ENCODE results near the gene POLH.
"Not testable (repeated sequence)": the region's sequence is repeated elsewhere in the genome, so short reads cannot be mapped to it uniquely, and the experiment has no call there.

POLH gene

GRCh38 chr6:43628393-43629103 lies 52.6 kb downstream of the POLH start:
- peak overlapping the region; percentile 83 for H3K27ac ChIP-seq
- TF ChIP-seq CTCF (conservative IDR thresholded peaks at IDR 0.05): no peak
- no peak for TF ChIP-seq ZFX (IDR thresholded peaks at IDR 0.05)

- H3K27ac ChIP-seq: peak within 1 kb of the TSS; percentile 83
- no peak for TF ChIP-seq ZFX (IDR thresholded peaks at IDR 0.05)
- no peak for TF ChIP-seq CTCF (conservative IDR thresholded peaks at IDR 0.05)
These were observed 53.1 kb downstream of the POLH start, which contains the start of gene GTPBP2 for GRCh38 chr6:43629104-43629504. TSS of gene GTPBP2 (minus strand) at chr6:43629264. CDS start at chr6:43629162, 102 bp downstream.

GRCh38 chr6:43629505-43630300 lies 53.7 kb downstream of the POLH start:
- TF ChIP-seq CTCF (conservative IDR thresholded peaks at IDR 0.05) (no peak), ZFX (IDR thresholded peaks at IDR 0.05) (no peak)
- H3K27ac ChIP-seq: peak overlapping the region; percentile 83

GRCh38 chr6:43630980-43631619 lies 55.1 kb downstream of the POLH start:
- H3K27ac ChIP-seq: peak overlapping the region; percentile 83
- TF ChIP-seq ZFX (IDR thresholded peaks at IDR 0.05) (no peak), CTCF (conservative IDR thresholded peaks at IDR 0.05) (no peak)

- H3K27ac ChIP-seq: not testable (repeated sequence)
These were observed 57.0 kb downstream of the POLH start for GRCh38 chr6:43633002-43633401.

- peak overlapping the region; percentile 83 for H3K27ac ChIP-seq
- no peak for TF ChIP-seq CTCF (conservative IDR thresholded peaks at IDR 0.05)
- TF ChIP-seq ZFX (IDR thresholded peaks at IDR 0.05): no peak
These were observed 58.8 kb downstream of the POLH start for GRCh38 chr6:43634702-43635303.

- H3K27ac ChIP-seq: peak within 1 kb of the TSS; percentile 83
- TF ChIP-seq CTCF (conservative IDR thresholded peaks at IDR 0.05) (no peak), ZFX (IDR thresholded peaks at IDR 0.05) (peak; percentile 42; the same call in 1 of the 2 replicates)
These were observed 59.7 kb downstream of the POLH start, which contains the start of gene MAD2L1BP for GRCh38 chr6:43635387-43636307. TSS of gene MAD2L1BP (plus strand) at chr6:43635840. CDS start at chr6:43635876, 36 bp downstream.

All from C4-2B (cell line).